Loucy (cell line): Measurements from ENCODE around the gene NCOR2.

Experiments
- EZH2phosphoT487 ChIP-seq: fragments of 200-600 bp; IDR thresholded peaks from 2 replicates; pipeline ENCODE4 v1.6.1; 2018; ENCODE audit warnings: antibody characterized with exemption, mild to moderate bottlenecking, moderate library complexity, borderline replicate concordance
- TF ChIP-seq, protein P1 (sequence below): fragments of 200-600 bp; sonication (generic); conservative IDR thresholded peaks from 2 replicates; pipeline ENCODE4 v1.5.1; 2014; ENCODE audit warnings: mild to moderate bottlenecking, antibody characterized with exemption, low read length

DNA sequence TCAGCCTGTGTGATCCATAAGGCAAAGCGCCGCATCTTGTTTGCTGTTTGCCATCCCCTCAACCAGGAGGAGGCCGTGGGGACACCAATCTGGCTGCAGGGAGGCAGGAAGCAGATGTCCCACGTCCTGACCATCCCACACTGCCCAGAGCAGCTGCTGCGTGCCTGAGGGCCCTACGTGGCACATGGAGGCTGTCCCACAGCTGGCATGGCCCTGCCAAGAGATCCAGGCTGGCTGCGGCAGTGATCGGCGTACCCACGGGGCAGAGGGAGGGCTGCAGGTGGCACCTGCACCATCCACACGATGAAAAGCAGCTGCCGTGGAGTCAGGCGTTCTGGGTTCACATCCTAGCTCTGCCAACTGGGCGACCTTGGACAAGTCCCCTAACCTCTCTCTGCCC lies 42.0 kb downstream of the NCOR2 start:
- TF ChIP-seq, protein P1, sequence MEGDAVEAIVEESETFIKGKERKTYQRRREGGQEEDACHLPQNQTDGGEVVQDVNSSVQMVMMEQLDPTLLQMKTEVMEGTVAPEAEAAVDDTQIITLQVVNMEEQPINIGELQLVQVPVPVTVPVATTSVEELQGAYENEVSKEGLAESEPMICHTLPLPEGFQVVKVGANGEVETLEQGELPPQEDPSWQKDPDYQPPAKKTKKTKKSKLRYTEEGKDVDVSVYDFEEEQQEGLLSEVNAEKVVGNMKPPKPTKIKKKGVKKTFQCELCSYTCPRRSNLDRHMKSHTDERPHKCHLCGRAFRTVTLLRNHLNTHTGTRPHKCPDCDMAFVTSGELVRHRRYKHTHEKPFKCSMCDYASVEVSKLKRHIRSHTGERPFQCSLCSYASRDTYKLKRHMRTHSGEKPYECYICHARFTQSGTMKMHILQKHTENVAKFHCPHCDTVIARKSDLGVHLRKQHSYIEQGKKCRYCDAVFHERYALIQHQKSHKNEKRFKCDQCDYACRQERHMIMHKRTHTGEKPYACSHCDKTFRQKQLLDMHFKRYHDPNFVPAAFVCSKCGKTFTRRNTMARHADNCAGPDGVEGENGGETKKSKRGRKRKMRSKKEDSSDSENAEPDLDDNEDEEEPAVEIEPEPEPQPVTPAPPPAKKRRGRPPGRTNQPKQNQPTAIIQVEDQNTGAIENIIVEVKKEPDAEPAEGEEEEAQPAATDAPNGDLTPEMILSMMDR, result no peak
- TF ChIP-seq EZH2phosphoT487, result no peak
